GM12878 (cell line): ENCODE results near the gene IL4I1. TPM values are rescaled to one million over a fixed set of nuclear protein-coding genes. Genes with fewer than 3 reads are reported as not detected.

Source experiments
- ATAC-seq: fragments of 200-7000 bp; cut with Tn5 transposase; 3 replicates; pipeline ENCODE4 v1.9.1; 2020; ENCODE audit warnings: mild to moderate bottlenecking, moderate library complexity
- BruUV-seq: library from RNA; stranded (reverse); fragments of 400-500 nt; replicated peaks from 2 replicates; lab custom pipeline; 2021; lab: Mats Ljungman, UMichigan
- CTCF ChIA-PET: fragments of 300-600 bp; sonication (Branson Sonifier 250); formaldehyde crosslinking; extraction: SDS; loops from one replicate; lab custom pipeline; 2021; ENCODE audit warnings: inconsistent platforms; lab: Yijun Ruan, JAX
- POLR2A ChIA-PET: fragments of 350-600 bp; formaldehyde crosslinking; extraction: SDS; loops from one replicate; lab custom pipeline; 2021; ENCODE audit warnings: inconsistent platforms; lab: Charles Lee
- RAD21 ChIA-PET: fragments of 300-600 bp; sonication (Branson Sonifier 250); formaldehyde crosslinking; loops from one replicate; lab custom pipeline; 2023; ENCODE audit warnings: antibody characterized with exemption; ENCODE audit not compliant: unreplicated experiment; lab: Charles Lee
- SMC1A ChIA-PET: fragments of 300-600 bp; sonication (Branson Sonifier 250); formaldehyde crosslinking; loops from one replicate; lab custom pipeline; 2023; ENCODE audit not compliant: unreplicated experiment, uncharacterized antibody; lab: Charles Lee
- DNase-seq: peaks from one replicate; pipeline ENCODE4 v3.0.0-alpha.2; 2011; ENCODE audit warnings: low read depth, low spot score
- FAIRE-seq: peaks from 3 replicates; lab custom pipeline; 2011; peaks lifted over from hg19 to GRCh38; lab: Jason Lieb, UNC
- H2AFZ ChIP-seq: 2 replicates; pipeline ENCODE4 v1.6.0; 2011; ENCODE audit warnings: low read depth, low read length, control low read depth; ENCODE audit not compliant: control insufficient read depth
- H3K27ac ChIP-seq: 2 replicates; pipeline ENCODE4 v1.5.1; 2011; ENCODE audit warnings: control low read depth; ENCODE audit not compliant: control insufficient read depth, insufficient read depth
- H3K27me3 ChIP-seq, 2 experiments: replicated peaks in 1 of 2; 2 replicates each; pipeline versions ENCODE4 v1.6.0 to v1.6.1; 2011; ENCODE audit warnings: low read length in 1 of 2; ENCODE audit not compliant: control insufficient read depth in 2 of 2, insufficient read depth in 2 of 2
- H3K36me3 ChIP-seq, 2 experiments: 2 replicates each; pipeline ENCODE4 v1.5.1; 2011; ENCODE audit warnings: low read length in 1 of 2; ENCODE audit not compliant: control insufficient read depth in 2 of 2, insufficient read depth in 2 of 2
- H3K4me1 ChIP-seq: 2 replicates; pipeline ENCODE4 v1.6.1; 2011; ENCODE audit warnings: mild to moderate bottlenecking, low read length, moderate library complexity, mixed read lengths; ENCODE audit not compliant: control insufficient read depth, insufficient read depth
- H3K4me2 ChIP-seq: 2 replicates; pipeline ENCODE4 v1.6.0; 2011; ENCODE audit warnings: control low read depth; ENCODE audit not compliant: control insufficient read depth, insufficient read depth
- H3K4me3 ChIP-seq: fragments of 200-600 bp; sonication (generic); 2 replicates; pipeline ENCODE4 v1.5.1; 2016
- H3K79me2 ChIP-seq: 2 replicates; pipeline ENCODE4 v1.6.0; 2011; ENCODE audit warnings: low read length; ENCODE audit not compliant: control insufficient read depth, insufficient read depth
- H3K9ac ChIP-seq: 2 replicates; pipeline ENCODE4 v1.8.0; 2011; ENCODE audit warnings: low read length, control low read depth, mixed read lengths; ENCODE audit not compliant: control insufficient read depth, insufficient read depth
- H3K9me3 ChIP-seq: replicated peaks from 3 replicates; pipeline ENCODE4 v1.5.1; 2011; ENCODE audit warnings: mild to moderate bottlenecking, low read length; ENCODE audit not compliant: control insufficient read depth, insufficient read depth
- H4K20me1 ChIP-seq: 2 replicates; pipeline ENCODE4 v1.6.0; 2011; ENCODE audit not compliant: control insufficient read depth, insufficient read depth
- KAT2A ChIP-seq: conservative IDR thresholded peaks from 2 replicates; pipeline ENCODE4 v1.6.1; 2011; ENCODE audit warnings: low read depth, low read length; ENCODE audit not compliant: control insufficient read depth
- NR2F1 ChIP-seq: fragments of 450-650 bp; conservative IDR thresholded peaks from 2 replicates; pipeline ENCODE4 v1.6.1; 2017; ENCODE audit warnings: mild to moderate bottlenecking
- POU2F2 ChIP-seq: IDR thresholded peaks from 3 replicates; pipeline ENCODE4 v1.6.1; 2011; ENCODE audit warnings: low read depth, mild to moderate bottlenecking, low read length, borderline replicate concordance
- RFX5 ChIP-seq: IDR thresholded peaks from 2 replicates; pipeline ENCODE4 v1.6.1; 2011; ENCODE audit warnings: low read depth, low read length, improper control_type of control experiment
- SUZ12 ChIP-seq: fragments of 200-600 bp; sonication (generic); IDR thresholded peaks from one replicate; pipeline ENCODE4 v1.6.1; 2018; ENCODE audit warnings: antibody characterized with exemption, mild to moderate bottlenecking; ENCODE audit not compliant: unreplicated experiment
- TBL1XR1 ChIP-seq: IDR thresholded peaks from 2 replicates; pipeline ENCODE4 v1.6.1; 2012; ENCODE audit warnings: low read depth, low read length, improper control_type of control experiment
- ZNF274 ChIP-seq: IDR thresholded peaks from one replicate; pipeline ENCODE4 v1.8.0; 2011; ENCODE audit not compliant: insufficient read length, insufficient read depth
- ZSCAN29 ChIP-seq: fragments of 450-650 bp; IDR thresholded peaks from 2 replicates; pipeline ENCODE4 v1.6.1; 2017; ENCODE audit warnings: mild to moderate bottlenecking, moderate library complexity
- WGBS: methylation state at CpG from one replicate; pipeline ENCODE4 v1.1.6; 2016; ENCODE audit warnings: low lambda C conversion rate; ENCODE audit not compliant: insufficient replicate concordance, insufficient coverage; ENCODE audit errors: missing lambda C conversion rate; 5-methylcytosine and 5-hydroxymethylcytosine counted together
- in situ Hi-C: fragments of 300-500 bp; cut with MboI; formaldehyde crosslinking; loops from 9 replicates; pipeline ENCODE4 v1.14.3; 2018; ENCODE audit warnings: mixed read lengths
- intact Hi-C: fragments of 100-400 bp; cut with micrococcal nuclease; formaldehyde crosslinking; loops from one replicate; pipeline ENCODE4 v1.14.2; 2022; ENCODE audit not compliant: unreplicated experiment
- polyA plus RNA-seq, 11 experiments: library from polyadenylated mRNA; depleted of rRNA in 4 of 11; unstranded in 6 of 11; stranded (reverse) in 5 of 11; fragments of >200 nt; fragmentation: Nextera tagmentation in 4 of 11; fragmentation: Illumina TruSeq in 1 of 11; extraction: Ambion mirVana in 4 of 11; extraction: Trizol in 1 of 11; gene quantifications; 1 replicate in 1 of 11; 2 replicates in 10 of 11; pipeline versions ENCODE4 v1.2.1 to v1.2.3, GENCODE V29; 2011 to 2016; ENCODE audit warnings: inconsistent platforms in 2 of 11, missing spikeins in 2 of 11, low read depth in 1 of 11
- total RNA-seq, 4 experiments: library from RNA; depleted of rRNA in 3 of 4; stranded (reverse); fragments of >200 nt in 3 of 4; fragmentation: Illumina TruSeq in 1 of 4; extraction: Trizol in 1 of 4; gene quantifications; 2 replicates each; pipeline versions ENCODE4 v1.2.1 to v1.2.3, GENCODE V29; 2013 to 2021
- TF ChIP-seq, protein P1 (sequence below): fragments of 450-650 bp; formaldehyde crosslinking; IDR thresholded peaks from 2 replicates; pipeline ENCODE4 v1.4.0; 2020; ENCODE audit warnings: mild to moderate bottlenecking, moderate library complexity
- TF ChIP-seq, protein P2 (sequence below): IDR thresholded peaks from 2 replicates; pipeline ENCODE4 v1.6.1; 2011; ENCODE audit warnings: mild to moderate bottlenecking, low read depth, low read length, moderate library complexity; ENCODE audit not compliant: insufficient replicate concordance
- TF ChIP-seq, protein P3 (sequence below): IDR thresholded peaks from 2 replicates; pipeline ENCODE4 v1.6.1; 2012; ENCODE audit warnings: low read depth, low read length, improper control_type of control experiment
- TF ChIP-seq, protein P4 (sequence below): IDR thresholded peaks from 2 replicates; pipeline ENCODE4 v1.6.1; 2011; ENCODE audit warnings: low read depth, mild to moderate bottlenecking, low read length, moderate library complexity, borderline replicate concordance; ENCODE audit errors: extremely low read depth

IL4I1 gene
- total and polyA plus RNA-seq, 10 of the 15 experiments (the other 5 are each of a cell fraction or from before 2014, with no cell fraction given) = 0.62 to 83.8 (median 42.8) TPM

DNA sequence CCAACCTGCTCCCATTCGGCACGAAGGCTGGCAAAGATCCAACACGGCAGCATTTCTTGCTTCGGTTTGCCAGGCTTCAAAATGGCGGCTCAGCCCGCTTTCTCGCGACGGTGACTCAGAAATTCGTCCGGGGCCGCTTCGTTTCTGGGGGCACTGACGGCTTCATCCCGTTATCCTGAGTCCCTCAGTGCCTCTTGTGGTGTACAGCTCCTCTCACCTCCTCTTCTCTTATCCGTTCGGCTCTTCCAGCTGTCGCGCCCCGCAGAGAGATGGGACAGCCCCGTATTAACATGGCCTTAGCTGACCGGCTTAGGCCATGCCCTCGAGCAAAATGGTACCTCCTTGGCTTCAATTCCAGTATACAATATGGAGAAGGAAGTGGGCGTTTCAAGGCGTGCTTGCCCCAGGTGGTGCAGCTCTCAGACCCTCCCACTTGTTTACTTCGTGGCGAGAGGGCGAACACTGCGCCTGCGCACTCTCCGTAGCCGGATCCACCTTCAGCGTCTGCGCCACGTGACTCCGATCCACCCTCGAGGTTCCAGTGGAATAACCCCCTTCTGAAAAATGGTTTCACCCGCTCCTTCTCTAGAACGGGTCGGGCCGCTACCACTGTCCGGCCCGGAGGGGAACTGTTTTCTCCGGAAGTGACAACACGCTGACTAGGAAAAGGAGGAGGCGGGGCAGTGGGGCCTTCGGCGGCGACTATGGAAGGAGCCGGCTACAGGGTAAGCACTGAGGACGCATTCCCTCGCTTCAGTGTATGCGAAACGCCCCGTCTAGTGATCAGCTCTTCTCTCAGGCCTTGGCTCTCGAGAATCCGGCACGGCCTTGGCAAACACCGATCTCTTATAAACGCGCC is 19.4 kb downstream of the IL4I1 start, which contains the start of the genes AKT1S1 and TBC1D17 (continued):
- TF ChIP-seq ZSCAN29 = no peak
- no peak for TF ChIP-seq ZNF274
- TF ChIP-seq KAT2A = no peak
- TF ChIP-seq, protein P1, sequence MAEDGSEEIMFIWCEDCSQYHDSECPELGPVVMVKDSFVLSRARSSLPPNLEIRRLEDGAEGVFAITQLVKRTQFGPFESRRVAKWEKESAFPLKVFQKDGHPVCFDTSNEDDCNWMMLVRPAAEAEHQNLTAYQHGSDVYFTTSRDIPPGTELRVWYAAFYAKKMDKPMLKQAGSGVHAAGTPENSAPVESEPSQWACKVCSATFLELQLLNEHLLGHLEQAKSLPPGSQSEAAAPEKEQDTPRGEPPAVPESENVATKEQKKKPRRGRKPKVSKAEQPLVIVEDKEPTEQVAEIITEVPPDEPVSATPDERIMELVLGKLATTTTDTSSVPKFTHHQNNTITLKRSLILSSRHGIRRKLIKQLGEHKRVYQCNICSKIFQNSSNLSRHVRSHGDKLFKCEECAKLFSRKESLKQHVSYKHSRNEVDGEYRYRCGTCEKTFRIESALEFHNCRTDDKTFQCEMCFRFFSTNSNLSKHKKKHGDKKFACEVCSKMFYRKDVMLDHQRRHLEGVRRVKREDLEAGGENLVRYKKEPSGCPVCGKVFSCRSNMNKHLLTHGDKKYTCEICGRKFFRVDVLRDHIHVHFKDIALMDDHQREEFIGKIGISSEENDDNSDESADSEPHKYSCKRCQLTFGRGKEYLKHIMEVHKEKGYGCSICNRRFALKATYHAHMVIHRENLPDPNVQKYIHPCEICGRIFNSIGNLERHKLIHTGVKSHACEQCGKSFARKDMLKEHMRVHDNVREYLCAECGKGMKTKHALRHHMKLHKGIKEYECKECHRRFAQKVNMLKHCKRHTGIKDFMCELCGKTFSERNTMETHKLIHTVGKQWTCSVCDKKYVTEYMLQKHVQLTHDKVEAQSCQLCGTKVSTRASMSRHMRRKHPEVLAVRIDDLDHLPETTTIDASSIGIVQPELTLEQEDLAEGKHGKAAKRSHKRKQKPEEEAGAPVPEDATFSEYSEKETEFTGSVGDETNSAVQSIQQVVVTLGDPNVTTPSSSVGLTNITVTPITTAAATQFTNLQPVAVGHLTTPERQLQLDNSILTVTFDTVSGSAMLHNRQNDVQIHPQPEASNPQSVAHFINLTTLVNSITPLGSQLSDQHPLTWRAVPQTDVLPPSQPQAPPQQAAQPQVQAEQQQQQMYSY (CRISPR knock-in tag) = no peak

DNA sequence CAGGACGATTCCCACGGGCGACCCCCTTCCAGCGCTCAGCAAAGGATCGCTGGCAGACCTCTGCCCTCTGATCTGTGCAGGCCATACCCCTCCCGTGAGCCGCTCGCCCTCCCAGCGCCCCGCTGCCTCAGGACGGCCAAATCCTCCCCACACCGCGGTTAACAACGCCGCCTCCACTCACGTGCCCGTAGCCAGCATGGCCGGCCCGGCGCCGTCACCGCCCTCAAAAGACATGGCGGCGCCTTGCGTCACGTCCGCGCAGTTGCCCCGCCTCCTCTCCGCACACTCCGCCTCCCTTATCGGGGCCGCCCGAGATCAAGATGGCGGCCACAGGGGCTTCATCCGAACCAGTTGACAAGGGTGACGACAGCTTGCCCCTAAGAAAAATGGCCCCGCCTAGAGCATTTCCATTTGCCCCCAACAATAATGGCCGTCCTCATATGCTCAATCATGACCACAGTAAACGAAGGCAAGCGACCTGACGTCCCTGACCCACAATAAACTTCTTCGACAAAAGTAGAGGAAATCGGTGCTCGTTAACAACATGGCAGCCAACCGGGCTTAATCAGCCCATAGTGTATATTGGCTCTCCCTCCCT is 20.2 kb downstream of the IL4I1 start:
- ChIA-PET POLR2A (interaction anchor here (0.6 to 3.0 kb wide), 17 partner anchors 9 to 236 kb away, joined by 3 to 23 read pairs (median 5); partner anchors contain the start of genes AP2A1, ATF5, FUZ and MED25), RAD21 (interaction anchor here (0.7 to 2.2 kb wide), 12 partner anchors 7 to 59 kb away, joined by 3 to 8 read pairs (median 3); partner anchors contain the start of genes ATF5, MED25, NUP62 and PNKP), CTCF (interaction anchor here (0.9 to 1.4 kb wide), 5 partner anchors 7 to 53 kb away, joined by 3 to 5 read pairs (median 3); partner anchors contain the start of genes ATF5 and NUP62), SMC1A (interaction anchor here (0.9 to 2.1 kb wide), 8 partner anchors 21 to 110 kb away, joined by 3 to 6 read pairs (median 4); partner anchors contain the start of genes ATF5, IL4I1 and MED25)
- peak overlapping the region; percentile 90 for H3K4me3 ChIP-seq
- H3K79me2 ChIP-seq = peaks cover 25% of the 10 kb centered on the region
- no peaks in the 10 kb centered on the region for H4K20me1 ChIP-seq
- H3K9me3 ChIP-seq = no peaks in the 10 kb centered on the region
- FAIRE-seq = peak; percentile 94
- peak; percentile 78 for ATAC-seq
- H3K4me1 ChIP-seq = peaks cover 19% of the 10 kb centered on the region
- peak overlapping the region; percentile 87 for H3K4me2 ChIP-seq
- peak overlapping the region; percentile 97 for H2AFZ ChIP-seq
- BruUV-seq = no TSS peak
- H3K9ac ChIP-seq = peak overlapping the region; percentile 84
- in situ Hi-C loops = loop anchor here (25.0 kb wide), 1 partner anchor 1239 kb away; the partner anchor contains the start of genes CA11 and DBP
- no peaks in the 10 kb centered on the region for H3K27me3 ChIP-seq
- H3K36me3 ChIP-seq = peaks cover 2 to 4% of the 10 kb centered on the region in 2 experiments; a peak in 3 of 4 replicates
- WGBS = under 1% methylated on average over 45 of the region's 46 CpGs
- intact Hi-C loops = loop anchor here (1.0 to 5.0 kb wide), 5 partner anchors 14 to 63 kb away; partner anchors contain the start of genes ATF5, FUZ, IL4I1 and NUP62
- DNase-seq = peak; percentile 96
- peak overlapping the region; percentile 95 for H3K27ac ChIP-seq
- no peak for TF ChIP-seq TBL1XR1
- TF ChIP-seq, protein P2, sequence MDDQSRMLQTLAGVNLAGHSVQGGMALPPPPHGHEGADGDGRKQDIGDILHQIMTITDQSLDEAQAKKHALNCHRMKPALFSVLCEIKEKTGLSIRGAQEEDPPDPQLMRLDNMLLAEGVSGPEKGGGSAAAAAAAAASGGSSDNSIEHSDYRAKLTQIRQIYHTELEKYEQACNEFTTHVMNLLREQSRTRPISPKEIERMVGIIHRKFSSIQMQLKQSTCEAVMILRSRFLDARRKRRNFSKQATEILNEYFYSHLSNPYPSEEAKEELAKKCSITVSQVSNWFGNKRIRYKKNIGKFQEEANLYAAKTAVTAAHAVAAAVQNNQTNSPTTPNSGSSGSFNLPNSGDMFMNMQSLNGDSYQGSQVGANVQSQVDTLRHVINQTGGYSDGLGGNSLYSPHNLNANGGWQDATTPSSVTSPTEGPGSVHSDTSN = no peak
- TF ChIP-seq, protein P3, sequence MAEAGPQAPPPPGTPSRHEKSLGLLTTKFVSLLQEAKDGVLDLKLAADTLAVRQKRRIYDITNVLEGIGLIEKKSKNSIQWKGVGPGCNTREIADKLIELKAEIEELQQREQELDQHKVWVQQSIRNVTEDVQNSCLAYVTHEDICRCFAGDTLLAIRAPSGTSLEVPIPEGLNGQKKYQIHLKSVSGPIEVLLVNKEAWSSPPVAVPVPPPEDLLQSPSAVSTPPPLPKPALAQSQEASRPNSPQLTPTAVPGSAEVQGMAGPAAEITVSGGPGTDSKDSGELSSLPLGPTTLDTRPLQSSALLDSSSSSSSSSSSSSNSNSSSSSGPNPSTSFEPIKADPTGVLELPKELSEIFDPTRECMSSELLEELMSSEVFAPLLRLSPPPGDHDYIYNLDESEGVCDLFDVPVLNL = no peak
- TF ChIP-seq POU2F2 = no peak; the same call in 2 of the 3 replicates
- no peak for TF ChIP-seq SUZ12
- peak; percentile 58; the same call in 1 of the 2 replicates for TF ChIP-seq RFX5
- no peak for TF ChIP-seq NR2F1
- TF ChIP-seq, protein P4, sequence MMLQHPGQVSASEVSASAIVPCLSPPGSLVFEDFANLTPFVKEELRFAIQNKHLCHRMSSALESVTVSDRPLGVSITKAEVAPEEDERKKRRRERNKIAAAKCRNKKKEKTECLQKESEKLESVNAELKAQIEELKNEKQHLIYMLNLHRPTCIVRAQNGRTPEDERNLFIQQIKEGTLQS = no peak
